Measurements from ENCODE around the gene CHRNB1. TPM values are rescaled to one million over a fixed set of nuclear protein-coding genes. Genes with fewer than 3 reads are reported as not detected.

CHRNB1 gene
- total RNA-seq, 1 donor from 2014 or later: 9.7 TPM

GRCh38 chr17:7418472-7419152, 26.2 kb upstream of the CHRNB1 start:
- Histone ChIP-seq H3K36me3 (ENCODE audit: control insufficient read depth, insufficient read depth, low read length) (no peaks in the 10 kb centered on the region), H3K27me3 (ENCODE audit: control insufficient read depth, insufficient read depth, low read length) (peaks cover 2% of the 10 kb centered on the region), H3K4me3 (ENCODE audit: low read depth, low read length) (no peak overlapping the region)
- FAIRE-seq (no peak), DNase-seq (ENCODE audit: low read depth) (no peak)
- no peak for TF ChIP-seq CTCF (IDR thresholded peaks at IDR 0.05; ENCODE audit: insufficient read depth, low read length, severe bottlenecking)

- DNase-seq (ENCODE audit: low read depth): no peak
- FAIRE-seq: no peak
These were observed 24.8 kb upstream of the CHRNB1 start, which contains the start of gene SPEM1 for GRCh38 chr17:7419819-7420610. TSS of gene SPEM1 (plus strand) at chr17:7420324. CDS start at chr17:7420385, 61 bp downstream.

GRCh38 chr17:7421186-7421585, 23.7 kb upstream of the CHRNB1 start:
- no peak for TF ChIP-seq CTCF (IDR thresholded peaks at IDR 0.05; ENCODE audit: insufficient read depth, low read length, severe bottlenecking)
- no peak for FAIRE-seq
- Histone ChIP-seq H3K36me3 (ENCODE audit: control insufficient read depth, insufficient read depth, low read length) (no peaks in the 10 kb centered on the region), H3K4me3 (ENCODE audit: low read depth, low read length) (no peak overlapping the region), H3K27me3 (ENCODE audit: control insufficient read depth, insufficient read depth, low read length) (peaks cover 2% of the 10 kb centered on the region)
- no peak for DNase-seq (ENCODE audit: low read depth)

More at GRCh38 chr17:7419819-7420610, 24.8 kb upstream of the CHRNB1 start, which contains the start of gene SPEM1:
- Histone ChIP-seq H3K4me3 (ENCODE audit: low read depth, low read length) (no peak within 1 kb of the TSS), H3K27me3 (ENCODE audit: control insufficient read depth, insufficient read depth, low read length) (peaks cover 2% of the 10 kb centered on the region), H3K36me3 (ENCODE audit: control insufficient read depth, insufficient read depth, low read length) (no peaks in the 10 kb centered on the region)
- TF ChIP-seq CTCF (IDR thresholded peaks at IDR 0.05; ENCODE audit: insufficient read depth, low read length, severe bottlenecking): no peak

GRCh38 chr17:7423679-7424078, 21.2 kb upstream of the CHRNB1 start:
- FAIRE-seq: no peak
- Histone ChIP-seq H3K36me3 (ENCODE audit: control insufficient read depth, insufficient read depth, low read length) (no peaks in the 10 kb centered on the region), H3K4me3 (ENCODE audit: low read depth, low read length) (no peak overlapping the region), H3K27me3 (ENCODE audit: control insufficient read depth, insufficient read depth, low read length) (peaks cover 2% of the 10 kb centered on the region)
- no peak for DNase-seq (ENCODE audit: low read depth)
- TF ChIP-seq CTCF (IDR thresholded peaks at IDR 0.05; ENCODE audit: insufficient read depth, low read length, severe bottlenecking): no peak

- Histone ChIP-seq H3K36me3 (ENCODE audit: control insufficient read depth, insufficient read depth, low read length) (no peaks in the 10 kb centered on the region), H3K4me3 (ENCODE audit: low read depth, low read length) (no peak within 1 kb of the TSS), H3K27me3 (ENCODE audit: control insufficient read depth, insufficient read depth, low read length) (no peaks in the 10 kb centered on the region)
- no peak for TF ChIP-seq CTCF (IDR thresholded peaks at IDR 0.05; ENCODE audit: insufficient read depth, low read length, severe bottlenecking)
- FAIRE-seq (no peak), DNase-seq (ENCODE audit: low read depth) (no peak)
These were observed 19.5 kb upstream of the CHRNB1 start, which contains the start of gene SPEM2 for GRCh38 chr17:7425316-7425715. TSS of gene SPEM2 (plus strand) at chr17:7425616. CDS start at chr17:7425689, 73 bp downstream.

Measured in bronchial epithelial cell (primary cell).